ENCODE results near the gene CACNG1. TPM values are rescaled to one million over a fixed set of nuclear protein-coding genes. Genes with fewer than 3 reads are reported as not detected.

The CACNG1 gene
- total RNA-seq, 2 experiments from 2014 or later: not detected

DNA sequence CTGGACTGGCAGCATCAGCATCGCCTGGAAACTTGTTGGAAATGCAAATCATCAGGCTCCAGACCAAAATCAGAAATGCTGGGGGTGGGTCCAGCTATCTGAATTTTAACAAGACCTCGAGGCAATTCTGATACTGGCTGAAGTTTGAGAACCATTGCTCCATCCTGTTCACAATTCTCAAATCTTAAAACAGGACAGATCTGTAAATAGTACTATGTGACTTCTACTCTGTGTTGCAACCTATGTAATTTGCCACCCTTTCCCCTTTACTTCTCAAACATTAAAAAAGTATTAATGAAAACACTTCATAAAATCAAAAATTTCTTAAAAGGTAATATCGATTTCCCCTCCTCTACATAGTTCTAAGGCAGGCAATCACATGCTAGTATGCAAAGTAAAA is 28.5 kb downstream of the CACNG1 start:
- H3K36me3 ChIP-seq (ENCODE audit: insufficient read depth, low read length): no peaks in the 10 kb centered on the region
- TF ChIP-seq, protein P1, sequence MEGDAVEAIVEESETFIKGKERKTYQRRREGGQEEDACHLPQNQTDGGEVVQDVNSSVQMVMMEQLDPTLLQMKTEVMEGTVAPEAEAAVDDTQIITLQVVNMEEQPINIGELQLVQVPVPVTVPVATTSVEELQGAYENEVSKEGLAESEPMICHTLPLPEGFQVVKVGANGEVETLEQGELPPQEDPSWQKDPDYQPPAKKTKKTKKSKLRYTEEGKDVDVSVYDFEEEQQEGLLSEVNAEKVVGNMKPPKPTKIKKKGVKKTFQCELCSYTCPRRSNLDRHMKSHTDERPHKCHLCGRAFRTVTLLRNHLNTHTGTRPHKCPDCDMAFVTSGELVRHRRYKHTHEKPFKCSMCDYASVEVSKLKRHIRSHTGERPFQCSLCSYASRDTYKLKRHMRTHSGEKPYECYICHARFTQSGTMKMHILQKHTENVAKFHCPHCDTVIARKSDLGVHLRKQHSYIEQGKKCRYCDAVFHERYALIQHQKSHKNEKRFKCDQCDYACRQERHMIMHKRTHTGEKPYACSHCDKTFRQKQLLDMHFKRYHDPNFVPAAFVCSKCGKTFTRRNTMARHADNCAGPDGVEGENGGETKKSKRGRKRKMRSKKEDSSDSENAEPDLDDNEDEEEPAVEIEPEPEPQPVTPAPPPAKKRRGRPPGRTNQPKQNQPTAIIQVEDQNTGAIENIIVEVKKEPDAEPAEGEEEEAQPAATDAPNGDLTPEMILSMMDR (conservative IDR thresholded peaks at IDR 0.05; ENCODE audit: low read length): no peak
- no peak overlapping the region for H3K4me2 ChIP-seq (ENCODE audit: low read length)
- no peaks in the 10 kb centered on the region for H3K79me2 ChIP-seq (ENCODE audit: insufficient read depth, low read depth, low read length)
- BruUV-seq (replicated peaks): no TSS peak
- CTCF ChIA-PET (ENCODE audit: unreplicated experiment): no interaction called here
- no peak for DNase-seq (ENCODE audit: low spot score)
- POLR2A ChIA-PET: no interaction called here
- no peaks in the 10 kb centered on the region for H3K9me2 ChIP-seq (ENCODE audit: insufficient read depth, low read length)
- H3K4me3 ChIP-seq (ENCODE audit: low read depth, low read length, poor library complexity, severe bottlenecking): no peak overlapping the region
- no peak overlapping the region for H2AFZ ChIP-seq (ENCODE audit: low read length)
- H3K27ac ChIP-seq (ENCODE audit: low read depth, low read length, poor library complexity, severe bottlenecking): no peak overlapping the region
- intact Hi-C loops (cut with micrococcal nuclease; ENCODE audit: unreplicated experiment): no loop called here
- H4K20me1 ChIP-seq (ENCODE audit: insufficient read depth, low read length): no peaks in the 10 kb centered on the region
- H3K9me3 ChIP-seq (ENCODE audit: low read length): no peaks in the 10 kb centered on the region
- no peaks in the 10 kb centered on the region for H3K4me1 ChIP-seq (ENCODE audit: insufficient read depth, low read length, poor library complexity, severe bottlenecking)

DNA sequence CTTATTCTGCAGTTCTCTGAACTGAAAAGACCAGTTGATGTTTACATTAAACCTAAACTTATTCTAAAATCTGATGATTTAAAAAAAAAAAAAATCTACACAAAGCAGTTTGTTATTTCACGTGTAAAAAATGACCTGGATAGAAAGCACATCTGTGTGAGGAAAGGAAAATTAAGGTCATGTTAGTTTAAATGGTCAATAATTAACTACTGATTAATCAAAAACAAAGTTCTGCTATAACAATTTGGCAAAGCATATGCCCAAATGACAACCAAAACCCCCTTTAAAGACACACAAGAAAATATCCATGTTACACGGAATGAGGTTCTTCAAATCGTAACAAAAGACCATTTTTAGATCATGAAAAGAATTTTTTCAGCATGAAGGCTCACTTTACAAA is 30.4 kb downstream of the CACNG1 start:
- TF ChIP-seq, protein P1 (conservative IDR thresholded peaks at IDR 0.05; ENCODE audit: low read length): no peak
- no peak for TF ChIP-seq EZH2phosphoT487 (IDR thresholded peaks at IDR 0.05; ENCODE audit: borderline replicate concordance, low read depth, low read length)
- Histone ChIP-seq H4K20me1 (ENCODE audit: insufficient read depth, low read length) (no peaks in the 10 kb centered on the region), H3K9me3 (ENCODE audit: low read length) (no peaks in the 10 kb centered on the region), H3K4me1 (ENCODE audit: insufficient read depth, low read length, poor library complexity, severe bottlenecking) (no peaks in the 10 kb centered on the region), H3K4me2 (ENCODE audit: low read length) (no peak overlapping the region), H3K4me3 (ENCODE audit: low read depth, low read length, poor library complexity, severe bottlenecking) (no peak overlapping the region), H3K36me3 (ENCODE audit: insufficient read depth, low read length) (0 out of 2 replicates have a peak, but pooled peaks cover 5% of the 10 kb centered on the region), H3K27ac (ENCODE audit: low read depth, low read length, poor library complexity, severe bottlenecking) (no peak overlapping the region), H3K79me2 (ENCODE audit: insufficient read depth, low read depth, low read length) (no peaks in the 10 kb centered on the region), H2AFZ (ENCODE audit: low read length) (no peak overlapping the region), H3K9me2 (ENCODE audit: insufficient read depth, low read length) (no peaks in the 10 kb centered on the region)
- no peak for DNase-seq (ENCODE audit: low spot score)
- ChIA-PET CTCF (ENCODE audit: unreplicated experiment) (no interaction called here), POLR2A (interaction anchor here (1.0 kb wide), 1 partner anchor 16 kb away, joined by 4 read pairs; no protein-coding TSS in a partner anchor)
- intact Hi-C loops (cut with micrococcal nuclease; ENCODE audit: unreplicated experiment): no loop called here
- BruUV-seq (replicated peaks): TSS peak; percentile 4

DNA sequence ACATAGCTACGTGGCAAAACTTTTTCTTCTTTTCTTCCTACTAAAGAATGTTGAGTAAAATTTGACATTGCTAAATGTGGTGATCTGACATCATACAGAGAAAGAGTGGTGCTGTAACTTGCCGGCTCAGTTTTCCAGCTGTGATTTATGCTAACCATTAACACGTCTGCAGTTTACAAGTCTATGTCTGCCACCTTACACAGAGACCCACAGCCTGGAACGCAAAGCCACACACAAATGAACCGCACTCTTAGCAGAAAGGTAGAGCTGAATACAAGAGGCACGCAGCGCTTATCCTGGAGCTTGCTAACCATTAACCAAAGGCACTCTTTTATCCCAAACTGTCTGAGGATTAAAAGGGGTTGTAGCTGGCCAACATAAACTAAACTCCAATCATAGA is 31.9 kb downstream of the CACNG1 start:
- intact Hi-C loops (cut with micrococcal nuclease; ENCODE audit: unreplicated experiment): no loop called here
- ChIA-PET CTCF (ENCODE audit: unreplicated experiment) (no interaction called here), POLR2A (interaction anchor here (0.6 kb wide), 1 partner anchor 520 kb away, joined by 3 read pairs; no protein-coding TSS in a partner anchor)
- no TSS peak for BruUV-seq (replicated peaks)
- Histone ChIP-seq H3K9me3 (ENCODE audit: low read length) (no peaks in the 10 kb centered on the region), H3K4me2 (ENCODE audit: low read length) (no peak overlapping the region), H3K79me2 (ENCODE audit: insufficient read depth, low read depth, low read length) (no peaks in the 10 kb centered on the region), H4K20me1 (ENCODE audit: insufficient read depth, low read length) (no peaks in the 10 kb centered on the region), H3K27ac (ENCODE audit: low read depth, low read length, poor library complexity, severe bottlenecking) (no peak overlapping the region), H3K36me3 (ENCODE audit: insufficient read depth, low read length) (peaks cover 8% of the 10 kb centered on the region; the same call in 1 of the 2 replicates), H3K4me1 (ENCODE audit: insufficient read depth, low read length, poor library complexity, severe bottlenecking) (peaks cover 11% of the 10 kb centered on the region), H2AFZ (ENCODE audit: low read length) (no peak overlapping the region), H3K4me3 (ENCODE audit: low read depth, low read length, poor library complexity, severe bottlenecking) (no peak overlapping the region), H3K9me2 (ENCODE audit: insufficient read depth, low read length) (no peaks in the 10 kb centered on the region)
- no peak for DNase-seq (ENCODE audit: low spot score)
- TF ChIP-seq, protein P1 (conservative IDR thresholded peaks at IDR 0.05; ENCODE audit: low read length): no peak
- no peak for TF ChIP-seq EZH2phosphoT487 (IDR thresholded peaks at IDR 0.05; ENCODE audit: borderline replicate concordance, low read depth, low read length)

Data from OCI-LY7 (cell line).